Peyer's patch (tissue), 4 donors: Measurements from ENCODE around the gene HS6ST1.

Experiments
- CTCF ChIP-seq, 6 experiments: fragments of 450-650 bp in 4 of 6; fragments of 200-600 bp in 2 of 6; sonication (generic) in 1 of 6; IDR thresholded peaks; one replicate each; pipeline ENCODE4 v1.5.1; 2017 to 2019; ENCODE audit warnings: antibody characterized with exemption in 6 of 6, mild to moderate bottlenecking in 3 of 6, moderate library complexity in 1 of 6
- POLR2A ChIP-seq, 2 donors: fragments of 450-650 bp; IDR thresholded peaks; one replicate each; pipeline ENCODE4 v1.5.1; 2017; ENCODE audit warnings: antibody characterized with exemption in 2 of 2, mild to moderate bottlenecking in 2 of 2, moderate library complexity in 2 of 2

GRCh38 chr2:128271597-128271910, 47.1 kb downstream of the HS6ST1 start:
- TF ChIP-seq CTCF (IDR thresholded peaks at IDR 0.05) (no peak), POLR2A (IDR thresholded peaks at IDR 0.05) (no peak)
